Neural progenitor cell (in vitro differentiated cells): ENCODE data around the gene SLC19A1. TPM values are rescaled to one million over a fixed set of nuclear protein-coding genes. Genes with fewer than 3 reads are reported as not detected.
"Not testable (repeated sequence)": the region's sequence is repeated elsewhere in the genome, so short reads cannot be mapped to it uniquely, and the experiment has no call there.

ENCODE experiments used
- DNase-seq: peaks from one replicate; pipeline ENCODE4 v3.0.0-alpha.2; 2016; ENCODE audit warnings: low spot score
- H2AFZ ChIP-seq: fragments of 200-600 bp; sonication (generic); replicated peaks from 2 replicates; pipeline ENCODE4 v1.6.1; 2016; ENCODE audit warnings: antibody characterized with exemption
- H3F3A ChIP-seq: fragments of 200-600 bp; sonication (generic); 2 replicates; pipeline ENCODE4 v1.6.1; 2016; ENCODE audit warnings: antibody characterized with exemption, low read depth
- H3K27ac ChIP-seq: fragments of 200-600 bp; sonication (generic); 2 replicates; pipeline ENCODE4 v1.5.1; 2016; ENCODE audit warnings: mild to moderate bottlenecking
- H3K27me3 ChIP-seq: fragments of 200-600 bp; sonication (generic); 2 replicates; pipeline ENCODE4 v1.6.1; 2016; ENCODE audit warnings: mild to moderate bottlenecking, moderate library complexity
- H3K36me3 ChIP-seq: fragments of 200-600 bp; sonication (generic); 2 replicates; pipeline ENCODE4 v1.5.1; 2016
- H3K4me1 ChIP-seq: fragments of 200-600 bp; sonication (generic); 2 replicates; pipeline ENCODE4 v1.6.1; 2016; ENCODE audit warnings: mixed run types
- H3K4me2 ChIP-seq: fragments of 200-600 bp; sonication (generic); 2 replicates; pipeline ENCODE4 v1.6.1; 2016
- H3K4me3 ChIP-seq: fragments of 200-600 bp; sonication (generic); 2 replicates; pipeline ENCODE4 v1.5.1; 2016
- H3K79me2 ChIP-seq: fragments of 200-600 bp; sonication (generic); 2 replicates; pipeline ENCODE4 v1.6.1; 2016; ENCODE audit warnings: low read depth
- H3K9ac ChIP-seq: fragments of 200-600 bp; sonication (generic); 2 replicates; pipeline ENCODE4 v1.6.1; 2016
- H3K9me3 ChIP-seq: fragments of 200-600 bp; sonication (generic); 2 replicates; pipeline ENCODE4 v1.5.1; 2016; ENCODE audit warnings: low read depth
- H4K20me1 ChIP-seq: fragments of 200-600 bp; sonication (generic); 2 replicates; pipeline ENCODE4 v1.6.1; 2016; ENCODE audit warnings: low read depth
- H3K27ac Mint-ChIP-seq: 3 replicates; pipeline ENCODE4 v1.8.0; 2021; ENCODE audit warnings: mixed read lengths
- H3K27me3 Mint-ChIP-seq: 2 replicates; pipeline ENCODE4 v1.8.0; 2022; ENCODE audit warnings: low read depth, mild to moderate bottlenecking, inconsistent platforms, moderate library complexity, mixed read lengths; ENCODE audit not compliant: insufficient read depth
- H3K36me3 Mint-ChIP-seq: 3 replicates; pipeline ENCODE4 v1.8.0; 2021; ENCODE audit warnings: mixed read lengths
- H3K4me1 Mint-ChIP-seq: 3 replicates; pipeline ENCODE4 v1.8.0; 2021; ENCODE audit warnings: mixed read lengths
- H3K4me3 Mint-ChIP-seq: 3 replicates; pipeline ENCODE4 v1.8.0; 2021; ENCODE audit warnings: mild to moderate bottlenecking, moderate library complexity, mixed read lengths
- H3K9me3 Mint-ChIP-seq: 3 replicates; pipeline ENCODE4 v1.8.0; 2020; ENCODE audit warnings: mixed read lengths
- EZH2 ChIP-seq: fragments of 200-600 bp; sonication (generic); IDR thresholded peaks from 2 replicates; pipeline ENCODE4 v1.6.1; 2017; ENCODE audit warnings: antibody characterized with exemption, mild to moderate bottlenecking, moderate library complexity
- EZH2phosphoT487 ChIP-seq: fragments of 200-600 bp; sonication (generic); IDR thresholded peaks from 2 replicates; pipeline ENCODE4 v1.6.1; 2017; ENCODE audit warnings: antibody characterized with exemption
- total RNA-seq: library from RNA; depleted of rRNA; stranded (reverse); fragments of >200 nt; gene quantifications from 2 replicates; pipeline ENCODE4 v1.2.3, GENCODE V29; 2015; ENCODE audit warnings: low replicate concordance
- TF ChIP-seq, protein P1 (sequence below): fragments of 200-600 bp; sonication (generic); IDR thresholded peaks from 2 replicates; pipeline ENCODE4 v1.5.1; 2017; ENCODE audit warnings: antibody characterized with exemption, mild to moderate bottlenecking

Gene SLC19A1
- total RNA-seq, 1 donor from 2014 or later = 7.7 TPM

DNA sequence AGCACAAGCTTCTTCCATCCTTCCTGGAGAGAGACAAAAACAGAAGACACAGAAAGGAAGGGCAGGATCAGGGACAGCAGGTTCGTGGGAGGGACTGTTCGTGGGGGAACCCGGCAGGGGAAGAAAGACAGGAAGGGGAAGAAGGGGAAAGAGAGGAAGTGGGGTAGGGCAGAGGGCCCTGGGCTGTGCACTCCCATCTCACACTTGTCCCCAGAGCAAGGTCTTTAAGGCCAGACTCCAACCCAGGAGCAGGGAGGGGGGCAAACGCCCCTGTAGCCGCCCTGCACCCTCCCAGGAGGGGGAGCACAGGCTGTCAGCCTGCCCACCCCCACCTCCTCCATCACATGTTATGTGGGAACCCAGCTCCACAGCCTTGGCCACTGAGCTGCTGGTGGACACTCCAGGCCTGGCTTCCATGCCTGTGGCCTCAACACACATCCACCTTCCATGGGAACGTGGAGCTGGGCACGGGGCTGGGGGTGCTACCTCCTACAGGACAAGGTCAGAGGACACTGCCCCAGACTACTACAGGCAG, 9.3 kb downstream of the SLC19A1 start:
- DNase-seq = no peak
- Histone ChIP-seq H3K4me2 (no peak overlapping the region), H3K4me3 (no peak overlapping the region), H3K79me2 (no peaks in the 10 kb centered on the region), H3K4me1 (peaks cover 4% of the 10 kb centered on the region), H3K9me3 (no peaks in the 10 kb centered on the region), H3K27me3 (no peaks in the 10 kb centered on the region), H2AFZ (no peak overlapping the region), H3K27ac (no peak overlapping the region), H3K36me3 (no peaks in the 10 kb centered on the region), H4K20me1 (peaks cover 25% of the 10 kb centered on the region), H3K9ac (no peak overlapping the region), H3F3A (no peaks in the 10 kb centered on the region)
- peaks cover 6% of the 10 kb centered on the region for H3K27me3 Mint-ChIP-seq
- H3K4me1 Mint-ChIP-seq = peaks cover 19% of the 10 kb centered on the region
- TF ChIP-seq EZH2 (no peak), EZH2phosphoT487 (no peak)
- TF ChIP-seq, protein P1, sequence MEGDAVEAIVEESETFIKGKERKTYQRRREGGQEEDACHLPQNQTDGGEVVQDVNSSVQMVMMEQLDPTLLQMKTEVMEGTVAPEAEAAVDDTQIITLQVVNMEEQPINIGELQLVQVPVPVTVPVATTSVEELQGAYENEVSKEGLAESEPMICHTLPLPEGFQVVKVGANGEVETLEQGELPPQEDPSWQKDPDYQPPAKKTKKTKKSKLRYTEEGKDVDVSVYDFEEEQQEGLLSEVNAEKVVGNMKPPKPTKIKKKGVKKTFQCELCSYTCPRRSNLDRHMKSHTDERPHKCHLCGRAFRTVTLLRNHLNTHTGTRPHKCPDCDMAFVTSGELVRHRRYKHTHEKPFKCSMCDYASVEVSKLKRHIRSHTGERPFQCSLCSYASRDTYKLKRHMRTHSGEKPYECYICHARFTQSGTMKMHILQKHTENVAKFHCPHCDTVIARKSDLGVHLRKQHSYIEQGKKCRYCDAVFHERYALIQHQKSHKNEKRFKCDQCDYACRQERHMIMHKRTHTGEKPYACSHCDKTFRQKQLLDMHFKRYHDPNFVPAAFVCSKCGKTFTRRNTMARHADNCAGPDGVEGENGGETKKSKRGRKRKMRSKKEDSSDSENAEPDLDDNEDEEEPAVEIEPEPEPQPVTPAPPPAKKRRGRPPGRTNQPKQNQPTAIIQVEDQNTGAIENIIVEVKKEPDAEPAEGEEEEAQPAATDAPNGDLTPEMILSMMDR = no peak
- peaks cover 11% of the 10 kb centered on the region for H3K36me3 Mint-ChIP-seq
- H3K27ac Mint-ChIP-seq = no peak overlapping the region
- H3K4me3 Mint-ChIP-seq = no peak overlapping the region
- no peaks in the 10 kb centered on the region for H3K9me3 Mint-ChIP-seq

DNA sequence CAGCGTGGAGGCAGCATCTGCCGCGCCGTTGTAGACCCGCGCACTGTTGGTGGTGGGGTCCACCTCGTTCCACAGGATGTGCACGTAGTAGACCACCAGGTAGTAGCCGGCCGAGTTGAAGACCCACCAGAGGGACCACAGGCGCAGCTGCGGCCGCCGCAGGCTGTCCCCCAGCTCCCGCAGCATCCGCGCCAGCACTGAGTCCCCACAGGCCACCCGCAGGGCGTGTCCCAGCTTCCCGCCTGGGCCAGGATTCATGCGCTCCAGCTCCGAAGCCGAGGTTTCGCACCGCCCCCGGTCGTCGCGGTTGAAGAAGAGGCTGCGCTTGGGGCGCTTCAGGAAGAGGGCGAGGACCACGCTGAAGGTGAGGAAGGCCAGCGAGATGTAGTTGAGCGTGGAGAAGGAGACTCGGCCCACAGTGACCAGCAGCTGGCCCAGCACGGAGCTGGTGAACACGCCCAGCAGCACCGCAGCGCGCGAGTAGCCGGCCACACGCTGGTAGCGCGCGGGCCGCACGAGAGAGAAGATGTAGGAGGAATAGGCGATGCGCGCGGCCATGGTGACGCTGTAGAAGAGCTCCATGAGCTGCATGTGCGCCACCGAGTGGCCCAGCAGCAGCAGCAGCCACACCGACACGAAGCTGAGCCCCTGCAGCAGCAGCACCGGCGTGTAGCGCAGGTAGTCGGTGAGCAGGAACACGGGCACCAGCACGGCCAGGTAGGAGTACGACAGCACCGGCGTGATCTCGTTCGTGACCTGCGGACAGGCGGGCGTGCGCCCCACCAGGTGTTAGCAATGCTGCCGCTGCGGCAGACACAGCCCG, 10.6 kb downstream of the SLC19A1 start:
- no peak for DNase-seq
- TF ChIP-seq EZH2 (no peak), EZH2phosphoT487 (no peak)
- TF ChIP-seq, protein P1 = no peak
- H3K79me2 ChIP-seq = no peaks in the 10 kb centered on the region
- H3K36me3 ChIP-seq = no peaks in the 10 kb centered on the region
- H3K4me3 Mint-ChIP-seq = no peak overlapping the region
- H3K27me3 Mint-ChIP-seq = peaks cover 4% of the 10 kb centered on the region
- H3K27ac ChIP-seq = no peak overlapping the region
- H4K20me1 ChIP-seq = peaks cover 25% of the 10 kb centered on the region
- H3K4me3 ChIP-seq = no peak overlapping the region
- no peak overlapping the region for H2AFZ ChIP-seq
- H3K9me3 Mint-ChIP-seq = no peaks in the 10 kb centered on the region
- no peaks in the 10 kb centered on the region for H3K9me3 ChIP-seq
- no peak overlapping the region for H3K27ac Mint-ChIP-seq
- H3K36me3 Mint-ChIP-seq = peaks cover 16% of the 10 kb centered on the region
- H3K4me2 ChIP-seq = no peak overlapping the region
- no peaks in the 10 kb centered on the region for H3K4me1 ChIP-seq
- H3K27me3 ChIP-seq = no peaks in the 10 kb centered on the region
- peaks cover 14% of the 10 kb centered on the region for H3K4me1 Mint-ChIP-seq
- H3F3A ChIP-seq = no peaks in the 10 kb centered on the region
- no peak overlapping the region for H3K9ac ChIP-seq

DNA sequence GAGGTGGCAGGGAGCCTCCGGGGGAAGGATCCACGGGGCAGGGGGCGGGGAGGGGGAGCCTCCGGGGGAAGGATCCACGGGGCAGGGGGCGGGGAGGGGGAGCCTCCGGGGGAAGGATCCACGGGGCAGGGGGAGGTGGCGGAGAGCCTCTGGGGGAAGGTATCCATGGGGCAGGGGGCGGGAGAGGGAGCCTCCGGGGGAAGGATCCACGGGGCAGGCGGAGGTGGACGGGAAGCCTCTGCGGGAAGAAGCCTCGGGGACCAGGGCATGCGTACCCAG, 11.2 kb downstream of the SLC19A1 start:
- not testable (repeated sequence) for H3K9me3 Mint-ChIP-seq, H3K79me2 ChIP-seq, H3K9me3 ChIP-seq, H3K4me3 ChIP-seq, H3K36me3 ChIP-seq, H3F3A ChIP-seq, H3K4me2 ChIP-seq, H3K4me3 Mint-ChIP-seq, H3K27me3 Mint-ChIP-seq, H3K4me1 Mint-ChIP-seq, H2AFZ ChIP-seq, H3K9ac ChIP-seq, H3K27ac ChIP-seq, H3K27me3 ChIP-seq, DNase-seq, H3K4me1 ChIP-seq, H3K27ac Mint-ChIP-seq
- H3K36me3 Mint-ChIP-seq = peaks cover 15% of the 10 kb centered on the region
- peaks cover 20% of the 10 kb centered on the region for H4K20me1 ChIP-seq

DNA sequence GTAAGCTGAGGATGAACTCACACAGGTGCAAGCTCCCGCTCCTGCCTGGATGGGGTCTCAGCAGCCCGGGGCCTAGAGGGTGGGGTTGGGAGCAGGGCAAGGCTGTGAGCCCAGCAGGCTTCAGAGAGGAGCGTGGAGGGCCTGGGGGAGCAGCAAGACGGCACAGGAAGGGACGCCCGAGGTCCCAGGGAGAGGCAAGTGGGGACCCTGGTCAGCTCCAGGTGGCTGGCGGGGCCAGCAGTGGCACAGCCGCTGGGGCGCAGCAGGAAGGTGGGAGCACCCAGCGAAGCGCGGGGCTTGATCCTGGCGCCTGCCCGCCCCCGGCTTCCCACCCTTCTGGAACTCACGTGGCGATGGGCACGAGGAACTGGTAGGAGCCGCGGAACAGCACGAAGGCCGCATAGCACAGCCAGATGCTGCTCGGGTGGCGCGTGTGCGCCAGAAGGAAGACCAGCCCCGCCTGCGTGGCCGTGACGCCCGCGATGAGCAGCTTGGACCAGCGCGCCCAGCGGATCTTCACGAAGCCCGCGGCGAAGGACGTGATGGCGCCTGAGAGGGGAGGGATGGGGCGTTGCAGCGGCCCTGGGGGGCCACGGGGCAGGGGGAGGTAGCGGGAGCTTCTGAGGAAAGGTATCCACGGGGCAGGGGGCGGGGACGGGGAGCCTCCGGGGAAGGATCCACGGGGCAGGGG, 11.7 kb downstream of the SLC19A1 start:
- Histone ChIP-seq H3K4me3 (no peak overlapping the region), H3K27me3 (no peaks in the 10 kb centered on the region), H3K79me2 (no peaks in the 10 kb centered on the region), H3K36me3 (no peaks in the 10 kb centered on the region), H3K9me3 (no peaks in the 10 kb centered on the region), H2AFZ (no peak overlapping the region), H3K27ac (no peak overlapping the region), H3K9ac (no peak overlapping the region), H3F3A (no peaks in the 10 kb centered on the region), H4K20me1 (peaks cover 16% of the 10 kb centered on the region), H3K4me2 (no peak overlapping the region), H3K4me1 (no peaks in the 10 kb centered on the region)
- H3K4me1 Mint-ChIP-seq = peaks cover 6% of the 10 kb centered on the region
- no peak overlapping the region for H3K27ac Mint-ChIP-seq
- no peak for TF ChIP-seq EZH2phosphoT487
- TF ChIP-seq, protein P1 = no peak
- TF ChIP-seq EZH2 = no peak
- H3K27me3 Mint-ChIP-seq = peaks cover 4% of the 10 kb centered on the region
- no peaks in the 10 kb centered on the region for H3K9me3 Mint-ChIP-seq
- peaks cover 13% of the 10 kb centered on the region for H3K36me3 Mint-ChIP-seq
- DNase-seq = no peak
- no peak overlapping the region for H3K4me3 Mint-ChIP-seq
